Kidney epithelial cell (primary cell): ENCODE results near the gene PIRT. TPM values are rescaled to one million over a fixed set of nuclear protein-coding genes. Genes with fewer than 3 reads are reported as not detected.

Source experiments
- DNase-seq: peaks from one replicate; pipeline ENCODE4 v3.0.0-alpha.2; 2010; ENCODE audit warnings: low read depth
- H3K27me3 ChIP-seq: 2 replicates; pipeline ENCODE4 v1.6.0; 2011; ENCODE audit warnings: low read length; ENCODE audit not compliant: control insufficient read depth, insufficient read depth
- H3K36me3 ChIP-seq: 2 replicates; pipeline ENCODE4 v1.5.1; 2011; ENCODE audit warnings: low read length; ENCODE audit not compliant: control insufficient read depth, insufficient read depth
- H3K4me3 ChIP-seq: 2 replicates; pipeline ENCODE4 v1.5.1; 2011; ENCODE audit warnings: low read depth, mild to moderate bottlenecking, control low read depth, low read length
- total RNA-seq: library from RNA; depleted of rRNA; stranded (reverse); fragments of >200 nt; gene quantifications from 2 replicates; pipeline ENCODE4 v1.2.3, GENCODE V29; 2015
- TF ChIP-seq, protein P1 (sequence below): IDR thresholded peaks from 2 replicates; pipeline ENCODE4 v1.5.1; 2011; ENCODE audit warnings: mild to moderate bottlenecking, moderate library complexity, low read length, control low read depth, inconsistent platforms; ENCODE audit not compliant: insufficient read depth, poor library complexity, severe bottlenecking

PIRT gene
- total RNA-seq: not detected in 2 replicates

DNA sequence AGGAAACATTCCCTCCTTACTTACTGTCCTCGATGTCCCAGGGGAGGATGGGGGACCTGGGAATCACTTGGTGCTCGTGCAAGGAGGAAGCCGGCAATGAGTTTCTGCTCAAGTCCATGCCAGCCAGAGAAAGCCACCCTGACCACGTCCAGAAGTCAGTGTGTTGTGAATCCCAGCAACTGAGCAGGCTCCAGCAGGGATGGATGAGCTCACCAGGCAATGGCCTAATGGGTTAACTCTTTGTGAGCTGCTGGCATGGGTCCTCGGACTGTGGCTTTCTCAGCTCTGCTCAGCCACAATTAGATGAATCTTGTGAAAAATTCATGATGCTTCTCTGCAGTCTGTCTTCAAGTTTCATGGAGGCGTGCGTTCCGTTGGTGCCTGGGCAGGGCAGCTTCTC lies at the start of gene PIRT:
Gene PIRT (minus strand): TSS at position 167 of the 400 bp plus-strand sequence. CDS start 12,442 bp downstream, outside the sequence.
- no peaks in the 10 kb centered on the region for H3K36me3 ChIP-seq
- H3K27me3 ChIP-seq: no peaks in the 10 kb centered on the region
- TF ChIP-seq, protein P1, sequence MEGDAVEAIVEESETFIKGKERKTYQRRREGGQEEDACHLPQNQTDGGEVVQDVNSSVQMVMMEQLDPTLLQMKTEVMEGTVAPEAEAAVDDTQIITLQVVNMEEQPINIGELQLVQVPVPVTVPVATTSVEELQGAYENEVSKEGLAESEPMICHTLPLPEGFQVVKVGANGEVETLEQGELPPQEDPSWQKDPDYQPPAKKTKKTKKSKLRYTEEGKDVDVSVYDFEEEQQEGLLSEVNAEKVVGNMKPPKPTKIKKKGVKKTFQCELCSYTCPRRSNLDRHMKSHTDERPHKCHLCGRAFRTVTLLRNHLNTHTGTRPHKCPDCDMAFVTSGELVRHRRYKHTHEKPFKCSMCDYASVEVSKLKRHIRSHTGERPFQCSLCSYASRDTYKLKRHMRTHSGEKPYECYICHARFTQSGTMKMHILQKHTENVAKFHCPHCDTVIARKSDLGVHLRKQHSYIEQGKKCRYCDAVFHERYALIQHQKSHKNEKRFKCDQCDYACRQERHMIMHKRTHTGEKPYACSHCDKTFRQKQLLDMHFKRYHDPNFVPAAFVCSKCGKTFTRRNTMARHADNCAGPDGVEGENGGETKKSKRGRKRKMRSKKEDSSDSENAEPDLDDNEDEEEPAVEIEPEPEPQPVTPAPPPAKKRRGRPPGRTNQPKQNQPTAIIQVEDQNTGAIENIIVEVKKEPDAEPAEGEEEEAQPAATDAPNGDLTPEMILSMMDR: no peak
- H3K4me3 ChIP-seq: no peak within 1 kb of the TSS
- no peak for DNase-seq

DNA sequence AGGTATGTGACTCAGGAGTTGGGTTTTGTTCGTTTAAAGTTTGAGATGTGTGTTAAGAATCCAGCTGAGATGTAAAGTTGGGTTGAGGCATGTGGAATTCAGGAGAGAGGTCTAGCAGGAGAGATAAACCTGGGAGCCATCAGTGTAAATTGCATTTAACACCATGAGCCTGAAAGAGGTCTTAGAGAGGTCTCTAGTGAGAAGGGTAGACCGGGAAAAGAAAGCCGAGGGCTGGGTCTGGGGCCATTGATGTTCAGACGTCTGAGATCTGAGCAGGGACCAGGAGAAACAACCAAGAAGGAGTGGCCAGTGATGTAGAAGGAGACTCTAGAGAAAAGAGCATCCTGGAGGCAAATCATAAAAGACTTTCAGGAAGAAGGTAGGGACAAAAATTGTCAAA lies 44.1 kb upstream of the PIRT start:
- Histone ChIP-seq H3K27me3 (no peaks in the 10 kb centered on the region), H3K36me3 (no peaks in the 10 kb centered on the region), H3K4me3 (no peak overlapping the region)
- DNase-seq: no peak
- TF ChIP-seq, protein P1: no peak

DNA sequence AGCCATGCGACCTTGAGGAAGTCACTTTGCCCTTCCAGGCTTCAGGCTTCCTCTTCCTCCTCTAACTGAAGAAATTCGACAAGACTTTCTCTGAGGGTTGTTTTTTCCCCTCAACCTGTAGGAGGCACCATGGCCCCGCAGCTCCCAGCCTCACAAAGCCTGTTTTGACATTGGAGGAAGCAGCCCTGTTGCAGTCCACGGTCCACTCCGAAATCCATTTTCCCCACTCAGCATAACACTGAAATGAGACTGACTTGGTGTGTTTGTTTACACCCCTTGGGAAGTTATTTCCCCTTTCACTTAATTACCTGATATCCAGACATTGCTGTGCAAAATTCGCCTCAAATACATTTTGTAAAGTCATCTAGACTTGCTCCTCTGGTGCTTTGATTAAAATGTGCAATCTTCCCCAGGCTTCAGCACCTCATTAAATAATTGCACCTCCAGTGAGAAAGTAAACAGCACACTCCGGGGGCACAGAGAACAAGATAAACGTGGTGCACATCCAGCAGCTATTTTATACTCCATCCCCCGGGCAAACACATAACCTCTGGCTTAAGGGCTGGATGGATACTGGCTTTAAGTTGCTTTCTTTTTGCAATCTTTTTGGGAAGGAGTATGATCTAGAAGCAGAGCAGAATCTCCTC lies 41.4 kb upstream of the PIRT start:
- Histone ChIP-seq H3K36me3 (no peaks in the 10 kb centered on the region), H3K4me3 (no peak overlapping the region), H3K27me3 (no peaks in the 10 kb centered on the region)
- TF ChIP-seq, protein P1: peak; percentile 31
- no peak for DNase-seq

DNA sequence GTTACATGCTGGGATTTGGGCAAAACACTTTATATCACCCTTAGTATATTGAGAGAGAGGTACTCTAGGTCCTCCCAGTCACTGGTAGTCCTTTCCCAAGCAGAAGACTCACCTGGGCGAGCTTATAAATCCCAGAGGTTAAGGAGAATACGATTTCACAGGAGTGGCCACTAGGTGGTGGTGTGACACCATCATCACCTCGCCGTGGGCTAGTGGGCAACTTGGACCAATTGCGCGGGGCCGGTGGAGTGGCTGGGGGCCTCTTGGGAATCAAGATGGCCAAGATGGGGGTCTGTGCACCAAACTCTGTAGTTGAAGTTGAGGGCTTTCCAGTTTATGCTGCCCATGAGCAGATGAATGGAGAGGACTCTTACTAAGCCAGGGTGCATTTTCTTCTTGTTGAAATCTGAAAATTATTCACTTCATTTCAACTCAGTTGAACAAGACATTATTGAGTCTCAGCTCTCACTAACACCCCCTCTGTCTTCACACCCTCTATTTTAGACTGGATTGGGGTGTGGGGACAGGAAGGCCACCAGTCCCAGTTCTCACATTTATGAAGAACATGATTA lies 38.2 kb upstream of the PIRT start:
- TF ChIP-seq, protein P1: peak; percentile 62
- no peak overlapping the region for H3K4me3 ChIP-seq
- no peaks in the 10 kb centered on the region for H3K27me3 ChIP-seq
- no peak for DNase-seq
- no peaks in the 10 kb centered on the region for H3K36me3 ChIP-seq

DNA sequence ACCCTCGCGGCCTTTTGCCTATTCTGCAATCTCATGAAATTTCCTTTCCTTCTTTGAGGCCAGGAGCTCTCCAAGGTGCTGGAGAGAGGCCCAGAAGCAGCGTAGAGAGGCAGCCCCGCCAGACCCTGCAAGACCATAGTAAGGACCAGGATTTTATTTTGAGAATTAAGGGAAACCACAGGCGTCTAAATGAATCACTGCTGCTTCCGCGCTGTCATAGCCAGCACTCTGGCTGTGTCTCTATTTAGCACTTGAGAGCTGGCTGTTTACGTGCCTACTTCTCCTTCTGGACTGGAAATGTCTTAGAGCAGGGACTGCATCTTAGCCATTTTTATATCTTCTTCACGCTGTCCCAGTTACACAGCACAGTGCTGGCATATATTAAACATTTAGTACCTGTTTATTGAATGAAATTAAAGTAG lies 37.6 kb upstream of the PIRT start:
- no peak for DNase-seq
- TF ChIP-seq, protein P1: no peak
- no peaks in the 10 kb centered on the region for H3K27me3 ChIP-seq

DNA sequence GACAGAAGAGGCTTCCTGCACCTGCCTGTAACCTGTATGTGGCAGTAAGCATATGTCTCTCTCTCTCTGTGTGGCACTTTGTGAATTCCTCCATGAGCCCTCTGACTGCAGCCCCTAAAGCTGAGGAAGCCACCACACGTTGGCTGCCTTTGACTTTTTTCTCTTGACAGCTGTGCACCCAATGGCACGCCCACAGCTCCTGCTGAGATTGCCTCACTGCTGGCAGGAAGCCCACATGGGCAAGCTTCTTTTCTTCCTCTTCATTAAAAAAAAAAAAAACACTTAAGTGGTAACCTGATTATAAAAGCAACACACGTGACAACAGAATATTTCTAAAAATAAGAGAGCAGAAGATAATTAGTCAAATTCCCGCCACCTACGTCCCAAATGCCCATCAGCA lies 34.0 kb upstream of the PIRT start:
- Histone ChIP-seq H3K36me3 (no peaks in the 10 kb centered on the region), H3K4me3 (no peak overlapping the region), H3K27me3 (no peaks in the 10 kb centered on the region)
- no peak for DNase-seq
- TF ChIP-seq, protein P1: no peak

More for the DNA sequence above, 37.6 kb upstream of the PIRT start:
- no peak overlapping the region for H3K4me3 ChIP-seq
- H3K36me3 ChIP-seq: no peaks in the 10 kb centered on the region
